Mucosa of descending colon (tissue), 3 donors: ENCODE measurements around the gene RAD54L. TPM values are rescaled to one million over a fixed set of nuclear protein-coding genes. Genes with fewer than 3 reads are reported as not detected.
"Not testable (repeated sequence)": the region's sequence is repeated elsewhere in the genome, so short reads cannot be mapped to it uniquely, and the experiment has no call there.

Experiments used
- ATAC-seq: fragments of 200-7000 bp; cut with Tn5 transposase; one replicate; pipeline ENCODE4 v1.9.1; 2020; ENCODE audit warnings: mild to moderate bottlenecking, moderate library complexity
- DNase-seq, 3 donors: peaks; one replicate each; pipeline ENCODE4 v3.0.0-alpha.2; 2020
- H3K36me3 ChIP-seq: fragments of 200-600 bp; one replicate; pipeline ENCODE4 v1.8.0; 2021; ENCODE audit warnings: low read depth, mild to moderate bottlenecking
- H3K4me1 ChIP-seq: fragments of 200-600 bp; one replicate; pipeline ENCODE4 v1.8.0; 2021; ENCODE audit warnings: low read depth, mild to moderate bottlenecking
- H3K4me3 ChIP-seq: fragments of 200-600 bp; one replicate; pipeline ENCODE4 v1.8.0; 2021; ENCODE audit warnings: mild to moderate bottlenecking
- H3K9me3 ChIP-seq: fragments of 200-600 bp; one replicate; pipeline ENCODE4 v1.8.0; 2021; ENCODE audit warnings: mild to moderate bottlenecking
- CTCF ChIP-seq: fragments of 200-600 bp; IDR thresholded peaks from one replicate; pipeline ENCODE4 v1.8.0; 2022; ENCODE audit warnings: antibody characterized with exemption, mild to moderate bottlenecking
- intact Hi-C, 2 donors: fragments of 100-400 bp; cut with DNase I in 1 of 2; cut with micrococcal nuclease in 1 of 2; formaldehyde crosslinking; loops; one replicate each; pipeline versions ENCODE4 v1.11.0 to v1.11.1; 2022; cut with DNase I, micrococcal nuclease
- total RNA-seq, 3 donors: library from RNA; stranded (reverse); fragmentation: NEBNext Ultra II Directional in 2 of 3; extraction: Animal tissue kit (Norgen Biotek cat#: 25700) in 2 of 3; gene quantifications; one replicate each; pipeline versions ENCODE4 v1.2.1 to v1.2.4, GENCODE V29; 2021 to 2023
- donor health status: DM: no; HTN: no; CAD: no; lungs with moderate emphysema.
- donor health status: DM: no; HTN: no; CAD: no.
- donor health status: DM: no; HTN: yes; CAD: no.

The RAD54L gene
- total RNA-seq, 3 donors from 2014 or later = 3.0 to 8.0 (median 3.6) TPM

- H3K36me3 ChIP-seq = peaks cover 9% of the 10 kb centered on the region
- H3K9me3 ChIP-seq = no peaks in the 10 kb centered on the region
- no peak for ATAC-seq
- TF ChIP-seq CTCF = no peak
- H3K4me3 ChIP-seq = no peak overlapping the region
- peaks cover 25% of the 10 kb centered on the region for H3K4me1 ChIP-seq
- DNase-seq = no peak
- intact Hi-C loops = no loop called here
Measured at GRCh38 chr1:46310321-46310720, 62.8 kb downstream of the RAD54L start.

GRCh38 chr1:46315669-46316403, 68.3 kb downstream of the RAD54L start:
- Histone ChIP-seq H3K9me3 (no peaks in the 10 kb centered on the region), H3K4me1 (no peaks in the 10 kb centered on the region), H3K4me3 (no peak overlapping the region), H3K36me3 (peaks cover 12% of the 10 kb centered on the region)
- ATAC-seq = no peak
- intact Hi-C loops = no loop called here
- TF ChIP-seq CTCF = no peak
- no peak for DNase-seq

GRCh38 chr1:46317323-46317722, 69.8 kb downstream of the RAD54L start:
- intact Hi-C loops = no loop called here
- ATAC-seq = no peak
- peaks cover 9% of the 10 kb centered on the region for H3K36me3 ChIP-seq

GRCh38 chr1:46319301-46319700, 71.7 kb downstream of the RAD54L start:
- H3K4me1 ChIP-seq, ATAC-seq, H3K4me3 ChIP-seq, H3K9me3 ChIP-seq, intact Hi-C loops, DNase-seq, H3K36me3 ChIP-seq: not testable (repeated sequence)

More at GRCh38 chr1:46317323-46317722, 69.8 kb downstream of the RAD54L start:
- H3K9me3 ChIP-seq = no peaks in the 10 kb centered on the region
- no peak overlapping the region for H3K4me3 ChIP-seq
- no peak for DNase-seq
- TF ChIP-seq CTCF = no peak
- H3K4me1 ChIP-seq = no peaks in the 10 kb centered on the region

GRCh38 chr1:46319960-46320914, 72.7 kb downstream of the RAD54L start:
- DNase-seq, H3K4me3 ChIP-seq, H3K4me1 ChIP-seq, ATAC-seq, intact Hi-C loops, H3K36me3 ChIP-seq, H3K9me3 ChIP-seq: not testable (repeated sequence)

DNA sequence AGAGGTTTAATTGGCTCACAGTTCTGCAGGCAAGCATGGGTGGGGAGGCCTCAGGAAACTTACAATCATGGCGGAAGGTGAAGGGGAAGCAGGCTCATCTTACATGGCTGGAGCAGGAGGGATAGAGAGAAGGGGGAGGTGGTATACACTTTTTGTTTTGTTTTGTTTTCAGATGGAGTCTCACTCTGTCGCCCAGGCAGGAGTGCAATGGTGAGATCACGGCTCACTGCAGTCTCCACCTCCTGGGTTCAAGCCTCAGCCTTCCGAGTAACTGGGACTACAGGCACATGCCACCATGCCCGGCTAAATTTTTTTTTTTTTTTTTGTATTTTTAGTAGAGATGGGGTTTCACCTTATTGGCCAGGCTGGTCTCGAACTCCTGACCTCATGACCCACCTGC, 74.6 kb downstream of the RAD54L start:
- H3K9me3 ChIP-seq, DNase-seq, H3K4me1 ChIP-seq, intact Hi-C loops, ATAC-seq, H3K4me3 ChIP-seq, H3K36me3 ChIP-seq: not testable (repeated sequence)

- H3K36me3 ChIP-seq, H3K9me3 ChIP-seq, ATAC-seq, H3K4me3 ChIP-seq, H3K4me1 ChIP-seq, intact Hi-C loops, DNase-seq: not testable (repeated sequence)
Measured at GRCh38 chr1:46325285-46326076, 77.9 kb downstream of the RAD54L start.

Other genes starting within 250 kb of the RAD54L start
- 10 to 100 TPM in 2 of 3 donors, 1 to 10 TPM in 1; 5.9 to 15.6 (median 10.6) TPM for gene PIK3R3, start 115.1 kb upstream of the RAD54L start, total RNA-seq
- 1,000 to 10,000 TPM in 2 of 3 donors, 100 to 1,000 TPM in 1; 723 to 1,819 (median 1,586) TPM for gene TSPAN1, start 72.7 kb upstream of the RAD54L start, total RNA-seq
- not detected for gene P3R3URF, start 71.3 kb upstream of the RAD54L start, total RNA-seq
- 10 to 100 TPM; 23.8 to 39.0 (median 38.4) TPM for gene POMGNT1, start 49.3 kb upstream of the RAD54L start, total RNA-seq
- gene LURAP1, start 44.4 kb upstream of the RAD54L start, total RNA-seq = 1 to 10 TPM in 2 of 3 donors, under 1 TPM in 1; 0.63 to 5.9 (median 1.6) TPM
- gene LRRC41, start 55.9 kb downstream of the RAD54L start, total RNA-seq = 10 to 100 TPM; 41.8 to 56.0 (median 43.1) TPM
- 100 to 1,000 TPM; 266 to 387 (median 282) TPM for gene UQCRH, start 55.9 kb downstream of the RAD54L start, total RNA-seq
- 10 to 100 TPM; 18.5 to 20.6 (median 20.5) TPM for gene NSUN4, start 93.0 kb downstream of the RAD54L start, total RNA-seq
- 100 to 1,000 TPM in 1 of 3 donors, 10 to 100 TPM in 2; 51.7 to 130 (median 60.2) TPM for gene FAAH, start 146.6 kb downstream of the RAD54L start, total RNA-seq
- not detected for gene DMBX1, start 242.1 kb downstream of the RAD54L start, total RNA-seq